Urinary bladder (tissue), 4 donors: Measurements from ENCODE around the gene FBXO9. TPM values are rescaled to one million over a fixed set of nuclear protein-coding genes. Genes with fewer than 3 reads are reported as not detected.

Experiments used
- DNase-seq: peaks from one replicate; pipeline ENCODE4 v3.0.0-alpha.2; 2015; ENCODE audit errors: extremely low spot score
- H3K27ac ChIP-seq: one replicate; pipeline ENCODE4 v1.5.1; 2013; ENCODE audit warnings: low read depth, mild to moderate bottlenecking, moderate library complexity
- H3K36me3 ChIP-seq: one replicate; pipeline ENCODE4 v1.6.1; 2013; ENCODE audit warnings: mild to moderate bottlenecking, moderate library complexity; ENCODE audit not compliant: insufficient read depth
- H3K4me1 ChIP-seq: one replicate; pipeline ENCODE4 v1.6.1; 2013; ENCODE audit warnings: mild to moderate bottlenecking, moderate library complexity; ENCODE audit not compliant: insufficient read depth
- H3K4me3 ChIP-seq: one replicate; pipeline ENCODE4 v1.5.1; 2013; ENCODE audit warnings: low read depth, low read length
- WGBS: extraction: QIAGEN DNeasy Blood & Tissue Kit; methylation state at CpG from one replicate; pipeline ENCODE4 v1.1.7; 2013; 5-methylcytosine and 5-hydroxymethylcytosine counted together
- polyA plus RNA-seq: library from polyadenylated mRNA; stranded (reverse); fragments of 200-250 nt; gene quantifications from one replicate; pipeline ENCODE4 v1.2.3, GENCODE V29; 2013
- total RNA-seq: library from RNA; depleted of rRNA; stranded (reverse); fragments of >200 nt; gene quantifications from one replicate; pipeline ENCODE4 v1.2.3, GENCODE V29; 2014
- donor health status: healthy with polysubstance abuse.
- donor health status: healthy.

Gene FBXO9
- total and polyA plus RNA-seq, 2 donors, result 73.2 to 88.3 TPM

GRCh38 chr6:53115113-53115512, 49.9 kb downstream of the FBXO9 start:
- no peak overlapping the region for H3K4me3 ChIP-seq
- DNase-seq, result no peak
- no peak overlapping the region for H3K27ac ChIP-seq
- H3K4me1 ChIP-seq, result no peaks in the 10 kb centered on the region
- no peaks in the 10 kb centered on the region for H3K36me3 ChIP-seq
- WGBS, result 96% methylated on average over 1 of the region's 1 CpG

GRCh38 chr6:53115741-53116140, 50.5 kb downstream of the FBXO9 start:
- WGBS, result 79% methylated on average over 2 of the region's 2 CpGs
- Histone ChIP-seq H3K4me3 (no peak overlapping the region), H3K4me1 (no peaks in the 10 kb centered on the region), H3K36me3 (no peaks in the 10 kb centered on the region), H3K27ac (no peak overlapping the region)
- DNase-seq, result no peak

GRCh38 chr6:53119349-53119748, 54.1 kb downstream of the FBXO9 start:
- Histone ChIP-seq H3K4me3 (no peak overlapping the region), H3K4me1 (no peaks in the 10 kb centered on the region), H3K27ac (no peak overlapping the region), H3K36me3 (no peaks in the 10 kb centered on the region)
- DNase-seq, result no peak
- WGBS, result 69% methylated on average over 1 of the region's 1 CpG

GRCh38 chr6:53119772-53120409, 54.7 kb downstream of the FBXO9 start:
- Histone ChIP-seq H3K36me3 (no peaks in the 10 kb centered on the region), H3K27ac (no peak overlapping the region), H3K4me3 (no peak overlapping the region), H3K4me1 (no peaks in the 10 kb centered on the region)
- 42% methylated on average over 4 of the region's 4 CpGs for WGBS
- no peak for DNase-seq

GRCh38 chr6:53124131-53124800, 59.1 kb downstream of the FBXO9 start:
- Histone ChIP-seq H3K4me1 (no peaks in the 10 kb centered on the region), H3K36me3 (no peaks in the 10 kb centered on the region), H3K27ac (no peak overlapping the region), H3K4me3 (no peak overlapping the region)
- DNase-seq, result no peak
- whole genome bisulfite sequencing, result 95% methylated on average over 10 of the region's 10 CpGs

GRCh38 chr6:53125276-53125675, 60.1 kb downstream of the FBXO9 start:
- WGBS, result 98% methylated on average over 4 of the region's 4 CpGs
- DNase-seq, result no peak
- Histone ChIP-seq H3K36me3 (no peaks in the 10 kb centered on the region), H3K27ac (no peak overlapping the region), H3K4me3 (no peak overlapping the region), H3K4me1 (no peaks in the 10 kb centered on the region)

GRCh38 chr6:53128842-53129241, 63.6 kb downstream of the FBXO9 start:
- Histone ChIP-seq H3K36me3 (no peaks in the 10 kb centered on the region), H3K4me1 (no peaks in the 10 kb centered on the region), H3K27ac (no peak overlapping the region), H3K4me3 (no peak overlapping the region)
- DNase-seq, result no peak
- WGBS, result 86% methylated on average over 5 of the region's 5 CpGs

GRCh38 chr6:53130569-53131290, 65.5 kb downstream of the FBXO9 start:
- H3K36me3 ChIP-seq, result no peaks in the 10 kb centered on the region
- H3K4me3 ChIP-seq, result no peak overlapping the region
- H3K27ac ChIP-seq, result no peak overlapping the region
- no peak for DNase-seq
- H3K4me1 ChIP-seq, result no peaks in the 10 kb centered on the region
- WGBS, result 80% methylated on average over 6 of the region's 6 CpGs

- Histone ChIP-seq H3K36me3 (no peaks in the 10 kb centered on the region), H3K4me1 (no peaks in the 10 kb centered on the region), H3K27ac (no peak overlapping the region), H3K4me3 (no peak overlapping the region)
- no peak for DNase-seq
- WGBS, result 82% methylated on average over 16 of the region's 16 CpGs
These were observed 68.8 kb downstream of the FBXO9 start for GRCh38 chr6:53133961-53134360.

- no peak overlapping the region for H3K27ac ChIP-seq
- DNase-seq, result no peak
- 41% methylated on average over 8 of the region's 8 CpGs for WGBS
- no peak overlapping the region for H3K4me3 ChIP-seq
- H3K4me1 ChIP-seq, result no peaks in the 10 kb centered on the region
- no peaks in the 10 kb centered on the region for H3K36me3 ChIP-seq
These were observed 69.5 kb downstream of the FBXO9 start for GRCh38 chr6:53134601-53135235.

GRCh38 chr6:53136000-53136609, 70.9 kb downstream of the FBXO9 start:
- WGBS, result 84% methylated on average over 3 of the region's 3 CpGs
- Histone ChIP-seq H3K4me3 (no peak overlapping the region), H3K27ac (no peak overlapping the region), H3K4me1 (no peaks in the 10 kb centered on the region), H3K36me3 (no peaks in the 10 kb centered on the region)
- no peak for DNase-seq

GRCh38 chr6:53139841-53140413, 74.7 kb downstream of the FBXO9 start:
- H3K4me3 ChIP-seq, result no peak overlapping the region
- WGBS, result 80% methylated on average over 4 of the region's 4 CpGs
- no peak overlapping the region for H3K27ac ChIP-seq
- no peaks in the 10 kb centered on the region for H3K36me3 ChIP-seq
- DNase-seq, result no peak
- no peaks in the 10 kb centered on the region for H3K4me1 ChIP-seq

GRCh38 chr6:53142810-53143209, 77.6 kb downstream of the FBXO9 start:
- Histone ChIP-seq H3K4me1 (no peaks in the 10 kb centered on the region), H3K27ac (no peak overlapping the region), H3K4me3 (no peak overlapping the region), H3K36me3 (no peaks in the 10 kb centered on the region)
- WGBS, result 26% methylated on average over 3 of the region's 3 CpGs
- DNase-seq, result no peak
